ENCODE results near the gene TRAPPC10.

The TRAPPC10 gene

GRCh38 chr21:44006017-44006619, 6.0 kb upstream of the TRAPPC10 start:
- no peak for DNase-seq

- DNase-seq, result no peak
Measured at GRCh38 chr21:44006656-44007055, 5.5 kb upstream of the TRAPPC10 start.

DNA sequence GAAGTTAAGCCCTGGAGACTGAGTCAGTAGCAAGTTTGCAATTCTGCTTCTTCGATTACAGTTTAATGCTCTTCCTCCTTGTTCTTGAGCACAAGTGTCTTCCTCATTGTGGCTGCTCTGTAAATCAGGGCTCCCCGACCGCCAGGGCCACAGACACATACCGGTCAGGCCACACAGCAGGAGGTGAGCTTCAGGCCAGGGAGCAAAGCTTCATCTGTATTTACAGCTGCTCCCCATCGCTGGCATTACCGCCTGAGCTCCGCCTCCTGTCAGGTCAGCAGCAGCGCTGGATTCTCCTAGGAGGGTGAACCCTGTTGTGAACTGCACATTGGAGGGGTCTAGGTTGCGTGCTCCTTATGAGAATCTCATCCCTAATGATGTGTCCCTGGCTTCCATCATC, 1.7 kb upstream of the TRAPPC10 start:
- DNase-seq, result no peak

GRCh38 chr21:44011123-44011522, 986 bp upstream of the TRAPPC10 start:
- DNase-seq, result no peak

DNA sequence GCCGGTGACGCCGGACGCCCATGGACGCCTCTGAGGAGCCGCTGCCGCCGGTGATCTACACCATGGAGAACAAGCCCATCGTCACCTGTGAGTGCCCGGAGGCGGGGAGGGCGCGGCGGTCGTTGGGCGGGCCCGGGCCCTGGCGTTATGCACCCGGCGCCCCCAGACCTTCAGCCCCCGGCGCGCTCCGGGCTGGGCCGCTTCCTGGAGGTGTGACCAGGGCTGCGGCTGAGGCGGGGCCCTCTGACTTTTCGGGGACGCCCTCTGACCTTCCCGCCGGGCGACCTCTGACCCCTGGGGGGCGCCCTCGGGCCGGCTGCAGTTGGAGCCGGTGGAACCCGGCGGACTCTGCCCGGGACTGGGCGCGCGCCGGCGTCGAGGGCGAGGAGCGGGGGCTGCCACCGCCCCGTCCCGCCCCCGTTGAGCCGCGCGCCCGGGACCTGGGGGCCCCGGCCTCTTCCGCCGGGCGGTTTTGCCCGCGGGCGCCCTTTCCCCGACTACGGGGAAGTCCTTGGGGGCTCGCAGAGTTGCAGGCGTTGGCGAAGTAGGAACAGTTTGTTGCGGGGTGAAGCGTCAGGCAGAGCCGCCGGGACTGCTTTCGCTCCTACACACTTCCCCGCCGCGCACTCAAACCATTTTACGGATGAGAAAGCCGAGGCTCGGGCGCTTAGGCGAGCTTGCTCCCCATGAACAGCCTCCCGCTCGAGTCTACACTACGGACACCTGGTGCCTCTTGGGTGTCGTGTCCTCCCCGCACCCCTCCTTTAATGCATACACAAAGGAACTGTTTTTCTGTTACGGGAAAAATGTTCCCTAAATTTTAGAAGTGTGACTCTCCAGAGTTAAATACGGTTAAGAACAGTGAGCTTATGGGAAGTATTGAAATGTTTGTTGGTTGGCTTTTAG, 618 bp downstream of the TRAPPC10 start:
- peak; percentile 63 for DNase-seq

GRCh38 chr21:44013380-44014088, 1.4 kb downstream of the TRAPPC10 start:
- no peak for DNase-seq

- no peak for DNase-seq
Measured at GRCh38 chr21:44017601-44018000, 5.5 kb downstream of the TRAPPC10 start.

GRCh38 chr21:44018127-44018526, 6.0 kb downstream of the TRAPPC10 start:
- DNase-seq, result no peak

GRCh38 chr21:44018813-44019567, 6.9 kb downstream of the TRAPPC10 start:
- no peak for DNase-seq

- DNase-seq, result no peak
Measured at GRCh38 chr21:44019568-44019958, 7.5 kb downstream of the TRAPPC10 start.

- DNase-seq, result no peak
Measured at GRCh38 chr21:44020551-44020950, 8.4 kb downstream of the TRAPPC10 start.

DNA sequence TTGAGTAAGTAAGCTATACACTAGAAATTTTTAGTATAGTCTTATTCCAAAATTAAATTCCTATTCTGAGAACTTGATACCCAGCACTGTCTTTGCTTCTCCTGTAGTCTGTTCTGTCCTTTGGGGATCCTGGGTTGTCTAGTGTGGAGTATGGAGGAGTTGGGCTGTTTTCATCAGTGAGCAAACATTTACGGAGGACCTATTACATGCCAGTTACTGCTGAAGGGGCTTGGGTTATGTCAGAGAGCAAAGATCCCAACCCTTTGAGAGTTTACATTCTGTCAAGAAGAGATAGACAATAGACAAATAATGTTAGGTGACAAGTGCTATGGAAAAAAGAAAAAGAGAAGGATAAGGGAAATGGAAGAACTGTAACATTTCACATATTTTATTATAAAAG, 9.0 kb downstream of the TRAPPC10 start:
- DNase-seq, result peak; percentile 61

GRCh38 chr21:44024257-44024656, 12.1 kb downstream of the TRAPPC10 start:
- DNase-seq, result no peak

DNA sequence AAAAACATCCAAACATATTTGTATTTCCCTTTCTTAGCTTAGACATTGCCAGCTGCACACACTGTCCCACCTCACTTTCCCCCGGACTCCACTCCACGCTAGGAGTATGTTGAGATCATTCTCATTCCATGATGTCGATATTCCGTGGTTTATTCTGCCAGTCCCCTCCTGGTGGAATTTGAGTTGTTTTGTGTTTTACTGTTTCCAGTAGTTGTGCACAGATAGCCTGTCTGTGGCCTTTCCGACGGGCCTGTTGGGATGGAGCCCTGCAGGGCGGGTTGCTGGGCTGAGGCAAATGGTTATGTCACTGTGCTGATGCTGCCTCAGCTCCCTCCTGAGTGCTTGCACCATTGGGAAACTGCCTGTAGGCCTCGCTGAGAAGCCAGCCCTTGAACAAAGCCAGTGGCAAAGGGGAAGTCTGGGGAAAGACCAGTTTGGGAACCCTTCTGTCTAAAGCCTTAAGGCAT, 12.8 kb downstream of the TRAPPC10 start:
- no peak for DNase-seq

- DNase-seq, result no peak
Measured at GRCh38 chr21:44027607-44028286, 15.6 kb downstream of the TRAPPC10 start.

DNA sequence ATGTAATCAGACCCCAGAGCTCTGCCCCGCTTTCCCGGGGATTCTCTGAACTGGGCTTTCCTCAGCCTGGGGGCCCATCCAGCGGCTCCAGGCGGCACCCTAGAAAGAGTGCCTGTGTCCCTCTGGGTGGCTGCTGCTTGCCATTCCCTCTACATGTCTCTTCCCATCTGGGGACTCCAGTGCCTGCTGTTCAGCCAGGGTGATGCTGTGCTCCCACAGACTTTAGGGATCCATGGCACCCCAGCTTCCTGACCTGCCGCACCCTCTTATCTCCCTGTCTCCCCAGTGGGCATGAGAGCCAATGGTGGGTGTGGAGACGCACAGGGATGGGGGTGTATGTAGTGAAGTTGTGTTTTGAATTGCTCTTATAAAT, 16.2 kb downstream of the TRAPPC10 start:
- no peak for DNase-seq

DNA sequence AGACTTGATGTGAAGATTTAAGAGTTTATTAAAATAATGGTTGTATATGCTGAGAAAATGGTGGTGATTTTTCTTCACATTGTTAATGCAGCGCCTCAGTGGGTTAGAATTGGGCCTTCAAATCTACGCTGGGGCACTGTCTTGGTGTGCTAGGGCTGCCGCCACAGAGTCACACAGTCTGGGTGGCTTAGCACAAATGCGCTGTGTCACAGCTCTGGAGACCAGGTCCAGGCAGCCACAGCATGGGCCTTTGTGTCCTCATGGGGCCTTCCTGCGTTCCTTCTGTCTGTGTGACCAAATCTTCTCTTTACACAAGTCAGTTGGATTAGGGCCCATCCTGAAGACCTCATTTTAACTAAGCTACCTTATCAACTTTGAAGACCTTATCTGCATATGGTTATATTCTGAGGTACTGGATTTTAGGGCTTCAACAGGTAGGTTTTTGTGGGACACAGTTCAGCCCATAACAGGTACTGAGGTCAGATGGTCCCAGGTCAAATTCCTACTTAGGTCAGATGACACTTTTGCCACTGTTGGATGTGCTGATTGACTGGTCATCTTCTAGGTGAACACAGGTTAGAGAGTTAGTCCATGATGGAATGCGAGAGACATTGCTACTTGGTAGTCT, 17.5 kb downstream of the TRAPPC10 start:
- DNase-seq, result no peak

DNA sequence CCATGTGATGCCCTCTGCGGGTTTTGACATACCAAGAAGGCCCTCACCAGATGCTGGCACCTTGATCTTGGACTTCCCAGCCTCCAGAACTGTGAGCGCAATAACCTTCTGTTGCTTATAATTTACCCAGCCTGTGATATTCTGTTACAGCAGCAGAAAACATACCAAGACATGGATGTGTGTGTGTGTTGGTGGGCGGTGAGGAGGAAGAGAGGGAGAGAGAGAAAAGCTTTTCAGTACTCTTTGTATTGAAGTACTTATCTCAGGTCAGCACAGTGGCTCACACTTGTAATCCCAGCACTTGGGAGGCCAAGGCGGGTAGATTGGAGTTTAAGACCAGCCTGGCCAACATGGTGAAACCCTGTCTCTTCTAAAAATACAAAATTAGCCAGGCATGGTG, 23.1 kb downstream of the TRAPPC10 start:
- no peak for DNase-seq

DNA sequence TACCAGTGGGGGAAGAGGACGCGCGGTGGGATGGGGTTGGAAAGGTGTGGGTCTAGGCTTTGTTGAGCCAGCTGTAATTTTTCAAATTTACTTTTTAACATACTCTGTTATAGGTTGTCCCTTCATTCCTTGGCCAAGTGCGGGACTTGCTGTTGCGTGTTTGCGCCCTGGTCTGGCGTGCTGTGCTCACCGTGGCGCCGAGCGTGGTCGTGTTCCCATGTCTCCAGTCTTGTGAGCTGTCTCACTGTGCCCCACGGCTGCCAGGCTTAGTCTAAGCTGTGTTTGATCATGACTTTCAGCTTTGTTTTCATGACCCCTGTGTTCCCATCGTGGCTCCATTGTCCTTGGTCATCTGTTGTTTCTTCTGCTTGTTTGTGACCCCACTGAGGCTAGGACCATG, 26.0 kb downstream of the TRAPPC10 start:
- DNase-seq, result no peak

DNA sequence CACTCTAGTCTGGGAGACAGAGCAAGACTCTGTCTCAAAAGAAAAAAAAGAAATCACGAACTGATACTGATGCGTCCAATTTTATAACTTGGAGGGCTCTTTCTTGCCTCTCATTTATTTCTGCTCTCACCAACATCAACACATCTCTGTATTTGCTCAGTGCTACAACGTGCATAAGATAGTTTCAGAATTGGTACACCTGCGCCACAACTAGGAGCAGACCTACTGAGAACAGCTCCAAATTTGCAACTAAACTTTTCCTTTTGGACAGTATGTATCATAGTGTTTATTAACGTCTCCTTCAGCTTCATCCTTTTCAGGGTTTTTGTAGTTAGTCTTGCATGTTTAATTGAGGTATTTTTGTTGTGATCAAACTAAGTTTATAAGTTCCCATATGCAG, 27.7 kb downstream of the TRAPPC10 start:
- no peak for DNase-seq

- DNase-seq, result peak; percentile 26
Measured at GRCh38 chr21:44043613-44044012, 31.5 kb downstream of the TRAPPC10 start.

DNA sequence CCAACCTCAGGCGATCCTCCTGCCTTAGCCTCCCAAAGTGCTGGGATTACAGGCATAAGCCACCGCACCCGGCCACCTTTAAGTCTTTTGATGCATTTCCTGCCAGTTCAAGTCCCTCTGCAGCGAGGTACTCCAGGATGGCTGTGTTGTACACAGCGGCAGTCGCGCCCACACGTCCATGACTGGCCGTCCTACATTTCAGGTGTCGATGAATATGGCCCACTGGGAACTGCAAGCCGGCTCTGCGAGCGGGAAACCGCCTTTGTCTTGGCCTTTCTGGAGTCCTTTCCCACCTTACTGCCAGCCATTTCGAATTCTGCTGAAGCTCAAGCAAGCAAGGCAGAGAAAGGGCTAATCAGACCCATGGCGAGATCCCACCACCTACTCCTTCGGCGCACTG, 34.6 kb downstream of the TRAPPC10 start:
- no peak for DNase-seq

Measured in NCI-H2171 treated with DMSO at 0.1 percent for 48 hours (cell line).